HepG2 (cell line): ENCODE measurements around the gene ZNF821. TPM values are rescaled to one million over a fixed set of nuclear protein-coding genes. Genes with fewer than 3 reads are reported as not detected.
A peak's percentile ranks its signal among the peaks of the same experiment; 100 is the strongest.

Source experiments
- AKAP8 ChIP-seq: sonication (generic); formaldehyde crosslinking; IDR thresholded peaks from 2 replicates; pipeline ENCODE4 v1.5.1; 2020; ENCODE audit warnings: mild to moderate bottlenecking, missing genetic modification reagents
- CEBPG ChIP-seq: IDR thresholded peaks from 2 replicates; pipeline ENCODE4 v1.6.1; 2016
- KDM6A ChIP-seq: IDR thresholded peaks from 2 replicates; pipeline ENCODE4 v1.6.1; 2016; ENCODE audit warnings: low read depth
- KLF16 ChIP-seq, 2 experiments: sonication (generic) in 1 of 2; formaldehyde crosslinking in 1 of 2; IDR thresholded peaks; 2 replicates each; pipeline versions ENCODE4 v1.6.1 to v1.8.0; 2016 to 2023; ENCODE audit warnings: missing genetic modification reagents in 2 of 2, missing compliant biosample characterization in 1 of 2
- MBD4 ChIP-seq: IDR thresholded peaks from 2 replicates; pipeline ENCODE4 v1.6.1; 2012; ENCODE audit warnings: low read length, inconsistent platforms, borderline replicate concordance
- NR2F1 ChIP-seq, 2 experiments: fragments of 450-650 bp in 1 of 2; formaldehyde crosslinking in 1 of 2; IDR thresholded peaks; 2 replicates each; pipeline versions ENCODE4 v1.5.0 to v1.6.1; 2016 to 2020; ENCODE audit warnings: mild to moderate bottlenecking in 1 of 2, missing compliant biosample characterization in 1 of 2, missing genetic modification reagents in 1 of 2, moderate library complexity in 1 of 2
- ONECUT2 ChIP-seq: sonication (generic); formaldehyde crosslinking; IDR thresholded peaks from 2 replicates; pipeline ENCODE4 v1.4.0; 2020; ENCODE audit warnings: missing genetic modification reagents
- TAF1 ChIP-seq: sonication (generic); formaldehyde crosslinking; IDR thresholded peaks from 2 replicates; pipeline ENCODE4 v1.4.0; 2020; ENCODE audit warnings: missing genetic modification reagents
- ZFP36L2 ChIP-seq: sonication (generic); formaldehyde crosslinking; IDR thresholded peaks from 2 replicates; pipeline ENCODE4 v1.4.0; 2020; ENCODE audit warnings: missing genetic modification reagents
- ZNF12 ChIP-seq: sonication (generic); formaldehyde crosslinking; IDR thresholded peaks from 2 replicates; pipeline ENCODE4 v1.5.0; 2020; ENCODE audit warnings: missing genetic modification reagents
- ZNF138 ChIP-seq: sonication (generic); formaldehyde crosslinking; IDR thresholded peaks from 2 replicates; pipeline ENCODE4 v1.5.0; 2020; ENCODE audit warnings: mild to moderate bottlenecking, low read depth, missing genetic modification reagents
- ZNF260 ChIP-seq: sonication (generic); formaldehyde crosslinking; IDR thresholded peaks from 2 replicates; pipeline ENCODE4 v1.4.0; 2020; ENCODE audit warnings: missing genetic modification reagents, low read depth, mild to moderate bottlenecking, borderline replicate concordance
- ZNF34 ChIP-seq: sonication (generic); formaldehyde crosslinking; IDR thresholded peaks from 2 replicates; pipeline ENCODE4 v1.4.0; 2020; ENCODE audit warnings: mild to moderate bottlenecking, missing genetic modification reagents, borderline replicate concordance
- ZNF431 ChIP-seq: sonication (generic); formaldehyde crosslinking; IDR thresholded peaks from 2 replicates; pipeline ENCODE4 v1.9.0; 2022; ENCODE audit warnings: missing genetic modification reagents, low read depth, mild to moderate bottlenecking, borderline replicate concordance
- ZNF460 ChIP-seq: sonication (generic); formaldehyde crosslinking; IDR thresholded peaks from 2 replicates; pipeline ENCODE4 v1.5.1; 2020; ENCODE audit warnings: missing genetic modification reagents, mild to moderate bottlenecking, borderline replicate concordance
- ZNF577 ChIP-seq: sonication (generic); formaldehyde crosslinking; IDR thresholded peaks from 2 replicates; pipeline ENCODE4 v1.4.0; 2020; ENCODE audit warnings: mild to moderate bottlenecking, low read depth, missing genetic modification reagents, borderline replicate concordance
- ZNF598 ChIP-seq: sonication (generic); formaldehyde crosslinking; IDR thresholded peaks from 2 replicates; pipeline ENCODE4 v1.5.1; 2020; ENCODE audit warnings: mild to moderate bottlenecking, missing genetic modification reagents, borderline replicate concordance
- polyA plus RNA-seq, 8 experiments: library from polyadenylated mRNA; depleted of rRNA in 3 of 8; stranded (reverse) in 7 of 8; unstranded in 1 of 8; fragments of >200 nt; fragmentation: Illumina TruSeq in 4 of 8; extraction: Trizol in 4 of 8; gene quantifications; 2 replicates each; pipeline versions ENCODE4 v1.2.1 to v1.2.3, GENCODE V29; 2011 to 2016; ENCODE audit warnings: low read depth in 4 of 8, missing spikeins in 1 of 8, mixed read lengths in 1 of 8; ENCODE audit not compliant: insufficient read depth in 1 of 8
- total RNA-seq, 5 experiments: library from RNA; depleted of rRNA; stranded (reverse); fragments of >200 nt; fragmentation: Illumina TruSeq; extraction: Trizol; gene quantifications; 2 replicates each; pipeline ENCODE4 v1.2.3, GENCODE V29; 2016; ENCODE audit warnings: low read depth in 1 of 5
- TF ChIP-seq, protein P1 (sequence below): sonication (generic); formaldehyde crosslinking; IDR thresholded peaks from 2 replicates; pipeline ENCODE4 v1.4.0; 2020; ENCODE audit warnings: missing genetic modification reagents
- TF ChIP-seq, protein P2 (sequence below): sonication (generic); formaldehyde crosslinking; IDR thresholded peaks from 2 replicates; pipeline ENCODE4 v1.5.0; 2020; ENCODE audit warnings: missing genetic modification reagents
- TF ChIP-seq, protein P3 (sequence below): sonication (generic); formaldehyde crosslinking; IDR thresholded peaks from 2 replicates; pipeline ENCODE4 v1.4.0; 2020; ENCODE audit warnings: missing genetic modification reagents
- TF ChIP-seq, protein P4 (sequence below): sonication (generic); formaldehyde crosslinking; IDR thresholded peaks from 2 replicates; pipeline ENCODE4 v1.4.0; 2020; ENCODE audit warnings: missing genetic modification reagents, mild to moderate bottlenecking, borderline replicate concordance

ZNF821 gene
- total and polyA plus RNA-seq, 2 of the 13 experiments (the other 11 are each of a cell fraction or from before 2014, with no cell fraction given), result 7.0 to 9.1 TPM

DNA sequence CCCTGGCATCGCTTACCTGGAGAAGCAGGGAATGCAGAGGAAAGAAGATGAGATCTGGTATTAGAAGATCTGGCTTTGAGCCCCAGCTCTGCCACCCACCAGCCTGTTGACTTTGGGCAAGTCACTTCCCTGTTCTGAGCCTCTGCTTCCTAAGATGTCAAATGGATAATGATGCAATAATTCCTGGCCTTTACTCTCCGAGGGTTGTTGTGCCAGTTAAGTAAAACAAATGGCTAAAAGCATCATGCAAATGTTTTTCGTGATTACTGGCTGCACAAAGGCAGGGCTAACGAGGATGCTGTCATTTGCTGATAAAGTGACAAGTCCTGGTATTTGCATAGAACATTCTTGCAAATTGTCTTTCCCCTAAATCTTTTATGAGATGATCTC lies 1.3 kb upstream of the ZNF821 start (continued):
- no peak for TF ChIP-seq ONECUT2 (CRISPR knock-in tag)
- TF ChIP-seq NR2F1 (CRISPR knock-in tag; IDR thresholded peaks at IDR 0.05), result no peak
- TF ChIP-seq, protein P1, sequence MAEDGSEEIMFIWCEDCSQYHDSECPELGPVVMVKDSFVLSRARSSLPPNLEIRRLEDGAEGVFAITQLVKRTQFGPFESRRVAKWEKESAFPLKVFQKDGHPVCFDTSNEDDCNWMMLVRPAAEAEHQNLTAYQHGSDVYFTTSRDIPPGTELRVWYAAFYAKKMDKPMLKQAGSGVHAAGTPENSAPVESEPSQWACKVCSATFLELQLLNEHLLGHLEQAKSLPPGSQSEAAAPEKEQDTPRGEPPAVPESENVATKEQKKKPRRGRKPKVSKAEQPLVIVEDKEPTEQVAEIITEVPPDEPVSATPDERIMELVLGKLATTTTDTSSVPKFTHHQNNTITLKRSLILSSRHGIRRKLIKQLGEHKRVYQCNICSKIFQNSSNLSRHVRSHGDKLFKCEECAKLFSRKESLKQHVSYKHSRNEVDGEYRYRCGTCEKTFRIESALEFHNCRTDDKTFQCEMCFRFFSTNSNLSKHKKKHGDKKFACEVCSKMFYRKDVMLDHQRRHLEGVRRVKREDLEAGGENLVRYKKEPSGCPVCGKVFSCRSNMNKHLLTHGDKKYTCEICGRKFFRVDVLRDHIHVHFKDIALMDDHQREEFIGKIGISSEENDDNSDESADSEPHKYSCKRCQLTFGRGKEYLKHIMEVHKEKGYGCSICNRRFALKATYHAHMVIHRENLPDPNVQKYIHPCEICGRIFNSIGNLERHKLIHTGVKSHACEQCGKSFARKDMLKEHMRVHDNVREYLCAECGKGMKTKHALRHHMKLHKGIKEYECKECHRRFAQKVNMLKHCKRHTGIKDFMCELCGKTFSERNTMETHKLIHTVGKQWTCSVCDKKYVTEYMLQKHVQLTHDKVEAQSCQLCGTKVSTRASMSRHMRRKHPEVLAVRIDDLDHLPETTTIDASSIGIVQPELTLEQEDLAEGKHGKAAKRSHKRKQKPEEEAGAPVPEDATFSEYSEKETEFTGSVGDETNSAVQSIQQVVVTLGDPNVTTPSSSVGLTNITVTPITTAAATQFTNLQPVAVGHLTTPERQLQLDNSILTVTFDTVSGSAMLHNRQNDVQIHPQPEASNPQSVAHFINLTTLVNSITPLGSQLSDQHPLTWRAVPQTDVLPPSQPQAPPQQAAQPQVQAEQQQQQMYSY (CRISPR knock-in tag), result no peak
- TF ChIP-seq, protein P2, sequence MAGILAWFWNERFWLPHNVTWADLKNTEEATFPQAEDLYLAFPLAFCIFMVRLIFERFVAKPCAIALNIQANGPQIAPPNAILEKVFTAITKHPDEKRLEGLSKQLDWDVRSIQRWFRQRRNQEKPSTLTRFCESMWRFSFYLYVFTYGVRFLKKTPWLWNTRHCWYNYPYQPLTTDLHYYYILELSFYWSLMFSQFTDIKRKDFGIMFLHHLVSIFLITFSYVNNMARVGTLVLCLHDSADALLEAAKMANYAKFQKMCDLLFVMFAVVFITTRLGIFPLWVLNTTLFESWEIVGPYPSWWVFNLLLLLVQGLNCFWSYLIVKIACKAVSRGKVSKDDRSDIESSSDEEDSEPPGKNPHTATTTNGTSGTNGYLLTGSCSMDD (CRISPR knock-in tag), result no peak
- no peak for TF ChIP-seq ZNF598 (CRISPR knock-in tag)
- no peak for TF ChIP-seq TAF1 (CRISPR knock-in tag)
- TF ChIP-seq ZNF260, result no peak
- peak in 1 of 2 experiments; percentile 63; a peak in 1 of 4 replicates for TF ChIP-seq KLF16 (CRISPR knock-in tag; IDR thresholded peaks at IDR 0.05)
- TF ChIP-seq MBD4, result no peak
- no peak for TF ChIP-seq KDM6A
- TF ChIP-seq CEBPG (CRISPR knock-in tag), result peak; percentile 95
- no peak for TF ChIP-seq ZNF431 (CRISPR knock-in tag)
- TF ChIP-seq, protein P3, sequence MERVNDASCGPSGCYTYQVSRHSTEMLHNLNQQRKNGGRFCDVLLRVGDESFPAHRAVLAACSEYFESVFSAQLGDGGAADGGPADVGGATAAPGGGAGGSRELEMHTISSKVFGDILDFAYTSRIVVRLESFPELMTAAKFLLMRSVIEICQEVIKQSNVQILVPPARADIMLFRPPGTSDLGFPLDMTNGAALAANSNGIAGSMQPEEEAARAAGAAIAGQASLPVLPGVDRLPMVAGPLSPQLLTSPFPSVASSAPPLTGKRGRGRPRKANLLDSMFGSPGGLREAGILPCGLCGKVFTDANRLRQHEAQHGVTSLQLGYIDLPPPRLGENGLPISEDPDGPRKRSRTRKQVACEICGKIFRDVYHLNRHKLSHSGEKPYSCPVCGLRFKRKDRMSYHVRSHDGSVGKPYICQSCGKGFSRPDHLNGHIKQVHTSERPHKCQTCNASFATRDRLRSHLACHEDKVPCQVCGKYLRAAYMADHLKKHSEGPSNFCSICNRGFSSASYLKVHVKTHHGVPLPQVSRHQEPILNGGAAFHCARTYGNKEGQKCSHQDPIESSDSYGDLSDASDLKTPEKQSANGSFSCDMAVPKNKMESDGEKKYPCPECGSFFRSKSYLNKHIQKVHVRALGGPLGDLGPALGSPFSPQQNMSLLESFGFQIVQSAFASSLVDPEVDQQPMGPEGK (CRISPR knock-in tag), result peak; percentile 8; the same call in 1 of the 2 replicates
- no peak for TF ChIP-seq ZNF34 (CRISPR knock-in tag)
- TF ChIP-seq ZNF577, result no peak
- TF ChIP-seq ZNF12 (CRISPR knock-in tag), result 0 out of 2 replicates have a peak, but pooled peaks have one; percentile 15
- TF ChIP-seq, protein P4, sequence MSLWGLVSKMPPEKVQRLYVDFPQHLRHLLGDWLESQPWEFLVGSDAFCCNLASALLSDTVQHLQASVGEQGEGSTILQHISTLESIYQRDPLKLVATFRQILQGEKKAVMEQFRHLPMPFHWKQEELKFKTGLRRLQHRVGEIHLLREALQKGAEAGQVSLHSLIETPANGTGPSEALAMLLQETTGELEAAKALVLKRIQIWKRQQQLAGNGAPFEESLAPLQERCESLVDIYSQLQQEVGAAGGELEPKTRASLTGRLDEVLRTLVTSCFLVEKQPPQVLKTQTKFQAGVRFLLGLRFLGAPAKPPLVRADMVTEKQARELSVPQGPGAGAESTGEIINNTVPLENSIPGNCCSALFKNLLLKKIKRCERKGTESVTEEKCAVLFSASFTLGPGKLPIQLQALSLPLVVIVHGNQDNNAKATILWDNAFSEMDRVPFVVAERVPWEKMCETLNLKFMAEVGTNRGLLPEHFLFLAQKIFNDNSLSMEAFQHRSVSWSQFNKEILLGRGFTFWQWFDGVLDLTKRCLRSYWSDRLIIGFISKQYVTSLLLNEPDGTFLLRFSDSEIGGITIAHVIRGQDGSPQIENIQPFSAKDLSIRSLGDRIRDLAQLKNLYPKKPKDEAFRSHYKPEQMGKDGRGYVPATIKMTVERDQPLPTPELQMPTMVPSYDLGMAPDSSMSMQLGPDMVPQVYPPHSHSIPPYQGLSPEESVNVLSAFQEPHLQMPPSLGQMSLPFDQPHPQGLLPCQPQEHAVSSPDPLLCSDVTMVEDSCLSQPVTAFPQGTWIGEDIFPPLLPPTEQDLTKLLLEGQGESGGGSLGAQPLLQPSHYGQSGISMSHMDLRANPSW, result no peak
- no peak for TF ChIP-seq ZNF138 (CRISPR knock-in tag)
- TF ChIP-seq ZFP36L2, result no peak
- no peak for TF ChIP-seq ZNF460 (CRISPR knock-in tag)
- TF ChIP-seq AKAP8 (CRISPR knock-in tag), result no peak
